ENCODE data around the gene GYS2. TPM values are rescaled to one million over a fixed set of nuclear protein-coding genes. Genes with fewer than 3 reads are reported as not detected.

GYS2 gene
- total RNA-seq, 4 donors from 2014 or later, result not detected

- WGBS, 2 donors, result 0 to 28% methylated on average over 1 of the region's 1 CpG
- Histone ChIP-seq H3K4me3 (replicated peaks in 1 of 3) (no peak overlapping the region), H3K27me3 (no peaks in the 10 kb centered on the region), H3K36me3 (no peaks in the 10 kb centered on the region), H3K9me3 (no peaks in the 10 kb centered on the region), H3K27ac (no peak overlapping the region), H3K4me1 (peaks cover 3 to 5% of the 10 kb centered on the region in 2 donors)
- TF ChIP-seq POLR2A (IDR thresholded peaks at IDR 0.05), result no peak
- TF ChIP-seq, protein P1, sequence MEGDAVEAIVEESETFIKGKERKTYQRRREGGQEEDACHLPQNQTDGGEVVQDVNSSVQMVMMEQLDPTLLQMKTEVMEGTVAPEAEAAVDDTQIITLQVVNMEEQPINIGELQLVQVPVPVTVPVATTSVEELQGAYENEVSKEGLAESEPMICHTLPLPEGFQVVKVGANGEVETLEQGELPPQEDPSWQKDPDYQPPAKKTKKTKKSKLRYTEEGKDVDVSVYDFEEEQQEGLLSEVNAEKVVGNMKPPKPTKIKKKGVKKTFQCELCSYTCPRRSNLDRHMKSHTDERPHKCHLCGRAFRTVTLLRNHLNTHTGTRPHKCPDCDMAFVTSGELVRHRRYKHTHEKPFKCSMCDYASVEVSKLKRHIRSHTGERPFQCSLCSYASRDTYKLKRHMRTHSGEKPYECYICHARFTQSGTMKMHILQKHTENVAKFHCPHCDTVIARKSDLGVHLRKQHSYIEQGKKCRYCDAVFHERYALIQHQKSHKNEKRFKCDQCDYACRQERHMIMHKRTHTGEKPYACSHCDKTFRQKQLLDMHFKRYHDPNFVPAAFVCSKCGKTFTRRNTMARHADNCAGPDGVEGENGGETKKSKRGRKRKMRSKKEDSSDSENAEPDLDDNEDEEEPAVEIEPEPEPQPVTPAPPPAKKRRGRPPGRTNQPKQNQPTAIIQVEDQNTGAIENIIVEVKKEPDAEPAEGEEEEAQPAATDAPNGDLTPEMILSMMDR (IDR thresholded peaks at IDR 0.05), result no peak
- DNase-seq, result no peak
- intact Hi-C loops (cut with DNase I), result no loop called here
These were observed 57.9 kb downstream of the GYS2 start for GRCh38 chr12:21546716-21547115.

DNA sequence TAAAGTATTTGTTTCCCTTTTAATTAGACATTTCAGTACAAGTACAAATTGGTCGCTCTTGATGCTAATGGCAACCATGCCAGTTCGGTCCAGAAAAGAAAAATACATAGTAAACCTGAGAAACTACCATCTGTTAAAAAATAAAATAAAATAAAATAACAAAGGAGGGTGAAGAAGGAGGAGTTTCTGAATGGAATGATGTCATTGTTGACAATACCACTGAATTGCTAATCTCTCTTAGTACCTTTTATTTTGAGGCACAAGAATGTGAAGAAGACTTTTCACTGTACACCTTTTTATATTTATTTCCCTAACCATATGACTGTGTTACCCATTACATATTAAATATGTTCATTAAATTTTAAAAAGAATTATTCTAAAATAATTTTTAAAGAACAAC lies 59.1 kb downstream of the GYS2 start:
- DNase-seq, result no peak
- no peak overlapping the region for H3K27ac ChIP-seq
- WGBS, 2 donors, result 87 to 90% methylated on average over 2 of the region's 2 CpGs
- H3K4me1 ChIP-seq, result no peaks in the 10 kb centered on the region
- H3K27me3 ChIP-seq, result no peaks in the 10 kb centered on the region
- no peaks in the 10 kb centered on the region for H3K9me3 ChIP-seq
- TF ChIP-seq, protein P1 (IDR thresholded peaks at IDR 0.05), result no peak
- no peak for TF ChIP-seq POLR2A (IDR thresholded peaks at IDR 0.05)
- intact Hi-C loops (cut with DNase I), result no loop called here
- no peak overlapping the region for H3K4me3 ChIP-seq (replicated peaks in 1 of 3)
- H3K36me3 ChIP-seq, result no peaks in the 10 kb centered on the region

DNA sequence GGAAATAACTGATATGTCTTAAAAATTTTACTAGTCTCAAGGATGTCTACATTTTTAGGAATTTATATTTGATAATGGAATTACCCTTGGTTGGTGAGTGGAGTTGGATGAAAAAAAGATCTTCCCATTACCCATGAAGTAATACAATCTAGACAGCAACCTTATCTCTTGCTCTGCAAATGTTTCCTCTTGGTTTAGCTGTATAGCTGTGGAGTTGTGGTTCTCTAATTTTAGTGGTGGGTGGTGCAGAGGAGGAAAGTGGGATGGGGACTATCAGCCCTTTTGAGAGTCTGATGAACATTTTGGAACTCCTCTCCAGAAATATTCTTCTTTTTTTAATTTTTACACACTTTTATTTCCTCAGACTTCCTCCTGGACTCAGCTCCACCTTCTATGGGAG lies 61.5 kb downstream of the GYS2 start:
- intact Hi-C loops (cut with DNase I), result no loop called here
- Histone ChIP-seq H3K36me3 (no peaks in the 10 kb centered on the region), H3K9me3 (no peaks in the 10 kb centered on the region), H3K27ac (no peak overlapping the region), H3K4me1 (no peaks in the 10 kb centered on the region), H3K27me3 (no peaks in the 10 kb centered on the region), H3K4me3 (replicated peaks in 1 of 3) (no peak overlapping the region)
- DNase-seq, result no peak
- no peak for TF ChIP-seq POLR2A (IDR thresholded peaks at IDR 0.05)
- TF ChIP-seq, protein P1 (IDR thresholded peaks at IDR 0.05), result no peak

DNA sequence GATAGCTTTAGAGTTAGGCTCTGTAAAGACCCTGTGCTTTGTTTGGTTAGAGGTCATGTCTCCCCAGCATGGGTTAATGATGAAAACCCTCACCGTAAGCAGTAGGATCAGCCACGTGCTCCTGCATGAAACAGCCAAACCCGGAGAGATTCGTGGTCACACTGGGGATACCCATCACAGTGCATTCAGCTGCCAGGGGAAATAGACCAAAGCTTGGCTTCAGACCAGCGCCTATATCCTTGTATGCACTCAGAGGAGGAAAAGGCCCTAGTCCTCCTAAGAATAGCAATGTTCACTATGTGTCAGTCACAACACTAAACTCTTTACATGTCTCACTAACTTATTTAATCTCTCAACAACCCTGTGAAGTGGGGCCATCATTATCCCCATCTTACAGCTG lies 62.2 kb downstream of the GYS2 start:
- TF ChIP-seq POLR2A (IDR thresholded peaks at IDR 0.05), result no peak
- TF ChIP-seq, protein P1 (IDR thresholded peaks at IDR 0.05), result no peak
- WGBS, 2 donors, result 63 to 70% methylated on average over 5 of the region's 5 CpGs
- Histone ChIP-seq H3K36me3 (no peaks in the 10 kb centered on the region), H3K27me3 (no peaks in the 10 kb centered on the region), H3K9me3 (no peaks in the 10 kb centered on the region), H3K27ac (no peak overlapping the region), H3K4me3 (replicated peaks in 1 of 3) (no peak overlapping the region), H3K4me1 (no peaks in the 10 kb centered on the region)
- intact Hi-C loops (cut with DNase I), result no loop called here
- no peak for DNase-seq

- no peak overlapping the region for H3K4me3 ChIP-seq (replicated peaks in 1 of 3)
- intact Hi-C loops (cut with DNase I), result no loop called here
- no peaks in the 10 kb centered on the region for H3K27me3 ChIP-seq
- H3K36me3 ChIP-seq, result no peaks in the 10 kb centered on the region
- 96% methylated on average over 6 of the region's 6 CpGs for WGBS, 2 donors
- TF ChIP-seq, protein P1 (IDR thresholded peaks at IDR 0.05), result no peak
- TF ChIP-seq POLR2A (IDR thresholded peaks at IDR 0.05), result no peak
- no peak overlapping the region for H3K27ac ChIP-seq
- H3K9me3 ChIP-seq, result no peaks in the 10 kb centered on the region
- no peaks in the 10 kb centered on the region for H3K4me1 ChIP-seq
- no peak for DNase-seq
These were observed 62.9 kb downstream of the GYS2 start for GRCh38 chr12:21541773-21542172.

Measured in thyroid gland (tissue), 4 donors.